WTC11 (cell line): ENCODE results near the gene RPTOR. TPM values are rescaled to one million over a fixed set of nuclear protein-coding genes. Genes with fewer than 3 reads are reported as not detected.

ENCODE experiments used
- ATAC-seq: fragments of 200-7000 bp; cut with Tn5 transposase; 2 replicates; pipeline ENCODE4 v1.10.0; 2021; ENCODE audit warnings: mild to moderate bottlenecking, moderate library complexity
- CTCF ChIA-PET: fragments of 300-600 bp; sonication (Branson Sonifier 250); formaldehyde crosslinking; loops from one replicate; lab custom pipeline; 2021; ENCODE audit warnings: antibody characterized with exemption; lab: Charles Lee
- POLR2A ChIA-PET: fragments of 350-600 bp; sonication (Branson Sonifier 250); formaldehyde crosslinking; loops from one replicate; lab custom pipeline; 2021; ENCODE audit warnings: antibody characterized with exemption; lab: Charles Lee
- DNase-seq: peaks from one replicate; pipeline ENCODE4 v3.0.0; 2021; ENCODE audit warnings: low spot score
- H3K27ac Mint-ChIP-seq: 2 replicates; pipeline ENCODE4 v1.8.0; 2021; ENCODE audit warnings: mixed read lengths
- H3K27me3 Mint-ChIP-seq: 2 replicates; pipeline ENCODE4 v1.8.0; 2021; ENCODE audit warnings: low read depth, mild to moderate bottlenecking, moderate library complexity, mixed read lengths
- H3K36me3 Mint-ChIP-seq: 2 replicates; pipeline ENCODE4 v1.8.0; 2021; ENCODE audit warnings: mixed read lengths
- H3K4me1 Mint-ChIP-seq: 2 replicates; pipeline ENCODE4 v1.8.0; 2022; ENCODE audit warnings: mixed read lengths
- H3K4me3 Mint-ChIP-seq: 2 replicates; pipeline ENCODE4 v1.8.0; 2021; ENCODE audit warnings: mild to moderate bottlenecking, moderate library complexity, mixed read lengths
- H3K9me3 Mint-ChIP-seq: 2 replicates; pipeline ENCODE4 v1.8.0; 2021; ENCODE audit warnings: mixed read lengths
- CREB1 ChIP-seq: sonication (generic); formaldehyde crosslinking; IDR thresholded peaks from 2 replicates; pipeline ENCODE4 v1.8.0; 2023; ENCODE audit warnings: mild to moderate bottlenecking, missing genetic modification reagents
- CREM ChIP-seq: sonication (generic); formaldehyde crosslinking; IDR thresholded peaks from 2 replicates; pipeline ENCODE4 v1.8.1; 2022; ENCODE audit warnings: mild to moderate bottlenecking, missing genetic modification reagents, moderate library complexity
- ELF4 ChIP-seq: sonication (generic); formaldehyde crosslinking; IDR thresholded peaks from 2 replicates; pipeline ENCODE4 v1.8.1; 2022; ENCODE audit warnings: low read depth, mild to moderate bottlenecking, moderate library complexity, missing genetic modification reagents
- GTF2I ChIP-seq: fragments of 250-450 bp; sonication (Bioruptor Pico); conservative IDR thresholded peaks from 2 replicates; pipeline ENCODE4 v1.4.0; 2021; ENCODE audit warnings: mild to moderate bottlenecking
- NFE2L1 ChIP-seq: sonication (generic); formaldehyde crosslinking; IDR thresholded peaks from 2 replicates; pipeline ENCODE4 v1.8.1; 2023; ENCODE audit warnings: missing genetic modification reagents
- NFYB ChIP-seq: sonication (generic); formaldehyde crosslinking; conservative IDR thresholded peaks from 2 replicates; pipeline ENCODE4 v1.8.0; 2022; ENCODE audit warnings: low read depth, missing genetic modification reagents
- NR1H2 ChIP-seq: sonication (generic); formaldehyde crosslinking; IDR thresholded peaks from 2 replicates; pipeline ENCODE4 v1.9.0; 2021; ENCODE audit warnings: mild to moderate bottlenecking, moderate library complexity, missing genetic modification reagents
- SMAD3 ChIP-seq: sonication (generic); formaldehyde crosslinking; IDR thresholded peaks from 2 replicates; pipeline ENCODE4 v1.8.0; 2022; ENCODE audit warnings: missing genetic modification reagents, mild to moderate bottlenecking, borderline replicate concordance
- SOX15 ChIP-seq: fragments of 250-450 bp; sonication (Bioruptor Pico); IDR thresholded peaks from 2 replicates; pipeline ENCODE4 v1.9.0; 2021; ENCODE audit warnings: mild to moderate bottlenecking
- ZBTB21 ChIP-seq: sonication (generic); formaldehyde crosslinking; IDR thresholded peaks from 2 replicates; pipeline ENCODE4 v1.8.1; 2023; ENCODE audit warnings: mild to moderate bottlenecking, missing genetic modification reagents, borderline replicate concordance
- ZNF121 ChIP-seq: sonication (generic); formaldehyde crosslinking; IDR thresholded peaks from 2 replicates; pipeline ENCODE4 v1.8.0; 2023; ENCODE audit warnings: missing genetic modification reagents
- ZNF671 ChIP-seq: fragments of 250-450 bp; sonication (Bioruptor Pico); IDR thresholded peaks from 2 replicates; pipeline ENCODE4 v1.8.0; 2021; ENCODE audit warnings: mild to moderate bottlenecking
- total RNA-seq: library from RNA; stranded (reverse); gene quantifications from 3 replicates; pipeline ENCODE4 v1.2.3, GENCODE V29; 2021
- TF ChIP-seq, protein P1 (sequence below): sonication (generic); formaldehyde crosslinking; IDR thresholded peaks from 2 replicates; pipeline ENCODE4 v1.8.1; 2022; ENCODE audit warnings: mild to moderate bottlenecking, missing genetic modification reagents, moderate library complexity, borderline replicate concordance
- TF ChIP-seq, protein P2 (sequence below): sonication (generic); formaldehyde crosslinking; IDR thresholded peaks from 2 replicates; pipeline ENCODE4 v1.8.1; 2023; ENCODE audit warnings: mild to moderate bottlenecking, missing genetic modification reagents, borderline replicate concordance
- TF ChIP-seq, protein P3 (sequence below): sonication (generic); formaldehyde crosslinking; IDR thresholded peaks from 2 replicates; pipeline ENCODE4 v1.8.1; 2023; ENCODE audit warnings: mild to moderate bottlenecking, missing genetic modification reagents
- TF ChIP-seq, protein P4 (sequence below): sonication (generic); formaldehyde crosslinking; IDR thresholded peaks from 2 replicates; pipeline ENCODE4 v1.8.0; 2023; ENCODE audit warnings: mild to moderate bottlenecking, missing genetic modification reagents
- TF ChIP-seq, protein P5 (sequence below): fragments of 250-450 bp; sonication (Bioruptor Pico); IDR thresholded peaks from 2 replicates; pipeline ENCODE4 v1.9.0; 2021; ENCODE audit warnings: mild to moderate bottlenecking

RPTOR gene
- total RNA-seq, 1 experiment from 2014 or later: 41.0 TPM

DNA sequence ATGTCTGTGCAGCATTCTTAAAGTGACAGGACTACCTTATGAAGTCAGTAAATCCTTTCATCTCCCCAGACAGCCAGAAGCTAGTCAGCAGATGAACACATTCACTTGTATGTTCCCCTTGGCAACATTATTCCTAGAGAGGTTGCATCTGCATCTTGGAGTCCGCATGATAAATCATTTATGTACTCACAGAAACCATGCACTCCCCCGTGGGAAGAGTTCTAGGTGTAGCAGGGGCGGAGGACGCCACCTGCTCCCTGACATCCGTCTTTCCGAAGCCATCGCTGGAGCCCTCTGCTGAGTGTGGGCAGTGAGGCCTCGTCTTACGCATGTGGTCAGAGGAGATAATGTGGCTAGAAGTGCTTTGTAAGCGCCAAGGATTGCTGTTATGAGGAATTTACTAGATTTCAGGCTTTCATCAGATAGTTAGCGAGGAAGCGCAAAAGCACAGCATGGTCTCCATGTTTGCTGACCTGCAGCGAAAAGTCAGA lies 144.5 kb downstream of the RPTOR start (continued):
- TF ChIP-seq, protein P1, sequence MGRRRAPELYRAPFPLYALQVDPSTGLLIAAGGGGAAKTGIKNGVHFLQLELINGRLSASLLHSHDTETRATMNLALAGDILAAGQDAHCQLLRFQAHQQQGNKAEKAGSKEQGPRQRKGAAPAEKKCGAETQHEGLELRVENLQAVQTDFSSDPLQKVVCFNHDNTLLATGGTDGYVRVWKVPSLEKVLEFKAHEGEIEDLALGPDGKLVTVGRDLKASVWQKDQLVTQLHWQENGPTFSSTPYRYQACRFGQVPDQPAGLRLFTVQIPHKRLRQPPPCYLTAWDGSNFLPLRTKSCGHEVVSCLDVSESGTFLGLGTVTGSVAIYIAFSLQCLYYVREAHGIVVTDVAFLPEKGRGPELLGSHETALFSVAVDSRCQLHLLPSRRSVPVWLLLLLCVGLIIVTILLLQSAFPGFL (CRISPR knock-in tag): no peak
- TF ChIP-seq, all 79 proteins: peak for 0

DNA sequence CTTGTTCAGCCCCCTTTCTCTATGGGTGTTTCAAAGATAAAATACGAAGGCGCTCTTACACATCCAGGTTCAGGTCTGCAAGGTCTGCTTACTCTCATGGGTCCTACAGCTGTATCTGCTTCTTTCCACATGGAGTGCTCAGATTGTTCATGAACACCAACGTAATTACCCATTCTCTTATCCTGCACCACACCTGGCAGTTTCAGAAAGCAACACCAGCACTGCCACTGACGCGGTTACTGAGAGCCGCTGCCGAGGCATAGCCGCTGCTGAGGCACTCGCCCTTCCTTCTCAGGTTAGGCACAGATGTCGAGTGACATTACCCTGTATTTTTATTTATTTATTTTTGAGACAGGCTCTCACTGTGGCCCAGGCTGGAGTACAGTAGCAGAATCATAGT lies 147.1 kb downstream of the RPTOR start:
- TF ChIP-seq, protein P2, sequence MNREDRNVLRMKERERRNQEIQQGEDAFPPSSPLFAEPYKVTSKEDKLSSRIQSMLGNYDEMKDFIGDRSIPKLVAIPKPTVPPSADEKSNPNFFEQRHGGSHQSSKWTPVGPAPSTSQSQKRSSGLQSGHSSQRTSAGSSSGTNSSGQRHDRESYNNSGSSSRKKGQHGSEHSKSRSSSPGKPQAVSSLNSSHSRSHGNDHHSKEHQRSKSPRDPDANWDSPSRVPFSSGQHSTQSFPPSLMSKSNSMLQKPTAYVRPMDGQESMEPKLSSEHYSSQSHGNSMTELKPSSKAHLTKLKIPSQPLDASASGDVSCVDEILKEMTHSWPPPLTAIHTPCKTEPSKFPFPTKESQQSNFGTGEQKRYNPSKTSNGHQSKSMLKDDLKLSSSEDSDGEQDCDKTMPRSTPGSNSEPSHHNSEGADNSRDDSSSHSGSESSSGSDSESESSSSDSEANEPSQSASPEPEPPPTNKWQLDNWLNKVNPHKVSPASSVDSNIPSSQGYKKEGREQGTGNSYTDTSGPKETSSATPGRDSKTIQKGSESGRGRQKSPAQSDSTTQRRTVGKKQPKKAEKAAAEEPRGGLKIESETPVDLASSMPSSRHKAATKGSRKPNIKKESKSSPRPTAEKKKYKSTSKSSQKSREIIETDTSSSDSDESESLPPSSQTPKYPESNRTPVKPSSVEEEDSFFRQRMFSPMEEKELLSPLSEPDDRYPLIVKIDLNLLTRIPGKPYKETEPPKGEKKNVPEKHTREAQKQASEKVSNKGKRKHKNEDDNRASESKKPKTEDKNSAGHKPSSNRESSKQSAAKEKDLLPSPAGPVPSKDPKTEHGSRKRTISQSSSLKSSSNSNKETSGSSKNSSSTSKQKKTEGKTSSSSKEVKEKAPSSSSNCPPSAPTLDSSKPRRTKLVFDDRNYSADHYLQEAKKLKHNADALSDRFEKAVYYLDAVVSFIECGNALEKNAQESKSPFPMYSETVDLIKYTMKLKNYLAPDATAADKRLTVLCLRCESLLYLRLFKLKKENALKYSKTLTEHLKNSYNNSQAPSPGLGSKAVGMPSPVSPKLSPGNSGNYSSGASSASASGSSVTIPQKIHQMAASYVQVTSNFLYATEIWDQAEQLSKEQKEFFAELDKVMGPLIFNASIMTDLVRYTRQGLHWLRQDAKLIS (CRISPR knock-in tag): no peak
- TF ChIP-seq, protein P3, sequence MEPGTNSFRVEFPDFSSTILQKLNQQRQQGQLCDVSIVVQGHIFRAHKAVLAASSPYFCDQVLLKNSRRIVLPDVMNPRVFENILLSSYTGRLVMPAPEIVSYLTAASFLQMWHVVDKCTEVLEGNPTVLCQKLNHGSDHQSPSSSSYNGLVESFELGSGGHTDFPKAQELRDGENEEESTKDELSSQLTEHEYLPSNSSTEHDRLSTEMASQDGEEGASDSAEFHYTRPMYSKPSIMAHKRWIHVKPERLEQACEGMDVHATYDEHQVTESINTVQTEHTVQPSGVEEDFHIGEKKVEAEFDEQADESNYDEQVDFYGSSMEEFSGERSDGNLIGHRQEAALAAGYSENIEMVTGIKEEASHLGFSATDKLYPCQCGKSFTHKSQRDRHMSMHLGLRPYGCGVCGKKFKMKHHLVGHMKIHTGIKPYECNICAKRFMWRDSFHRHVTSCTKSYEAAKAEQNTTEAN (CRISPR knock-in tag): no peak
- TF ChIP-seq NFE2L1 (no peak), GTF2I (CRISPR knock-in tag) (no peak), ZNF121 (CRISPR knock-in tag) (no peak), NR1H2 (CRISPR knock-in tag) (no peak), SOX15 (no peak), ZNF671 (no peak), ELF4 (CRISPR knock-in tag) (no peak), NFYB (no peak)
- TF ChIP-seq, protein P4, sequence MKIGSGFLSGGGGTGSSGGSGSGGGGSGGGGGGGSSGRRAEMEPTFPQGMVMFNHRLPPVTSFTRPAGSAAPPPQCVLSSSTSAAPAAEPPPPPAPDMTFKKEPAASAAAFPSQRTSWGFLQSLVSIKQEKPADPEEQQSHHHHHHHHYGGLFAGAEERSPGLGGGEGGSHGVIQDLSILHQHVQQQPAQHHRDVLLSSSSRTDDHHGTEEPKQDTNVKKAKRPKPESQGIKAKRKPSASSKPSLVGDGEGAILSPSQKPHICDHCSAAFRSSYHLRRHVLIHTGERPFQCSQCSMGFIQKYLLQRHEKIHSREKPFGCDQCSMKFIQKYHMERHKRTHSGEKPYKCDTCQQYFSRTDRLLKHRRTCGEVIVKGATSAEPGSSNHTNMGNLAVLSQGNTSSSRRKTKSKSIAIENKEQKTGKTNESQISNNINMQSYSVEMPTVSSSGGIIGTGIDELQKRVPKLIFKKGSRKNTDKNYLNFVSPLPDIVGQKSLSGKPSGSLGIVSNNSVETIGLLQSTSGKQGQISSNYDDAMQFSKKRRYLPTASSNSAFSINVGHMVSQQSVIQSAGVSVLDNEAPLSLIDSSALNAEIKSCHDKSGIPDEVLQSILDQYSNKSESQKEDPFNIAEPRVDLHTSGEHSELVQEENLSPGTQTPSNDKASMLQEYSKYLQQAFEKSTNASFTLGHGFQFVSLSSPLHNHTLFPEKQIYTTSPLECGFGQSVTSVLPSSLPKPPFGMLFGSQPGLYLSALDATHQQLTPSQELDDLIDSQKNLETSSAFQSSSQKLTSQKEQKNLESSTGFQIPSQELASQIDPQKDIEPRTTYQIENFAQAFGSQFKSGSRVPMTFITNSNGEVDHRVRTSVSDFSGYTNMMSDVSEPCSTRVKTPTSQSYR (CRISPR knock-in tag): no peak
- ChIA-PET POLR2A (no interaction called here), CTCF (no interaction called here)
- H3K27me3 Mint-ChIP-seq: no peaks in the 10 kb centered on the region; the same call in 1 of the 2 replicates
- no peak for ATAC-seq
- peak overlapping the region; percentile 17; the same call in 1 of the 2 replicates for H3K27ac Mint-ChIP-seq
- H3K9me3 Mint-ChIP-seq: no peaks in the 10 kb centered on the region
- H3K36me3 Mint-ChIP-seq: no peaks in the 10 kb centered on the region
- no peak overlapping the region for H3K4me3 Mint-ChIP-seq
- H3K4me1 Mint-ChIP-seq: peaks cover 51% of the 10 kb centered on the region
- no peak for DNase-seq

DNA sequence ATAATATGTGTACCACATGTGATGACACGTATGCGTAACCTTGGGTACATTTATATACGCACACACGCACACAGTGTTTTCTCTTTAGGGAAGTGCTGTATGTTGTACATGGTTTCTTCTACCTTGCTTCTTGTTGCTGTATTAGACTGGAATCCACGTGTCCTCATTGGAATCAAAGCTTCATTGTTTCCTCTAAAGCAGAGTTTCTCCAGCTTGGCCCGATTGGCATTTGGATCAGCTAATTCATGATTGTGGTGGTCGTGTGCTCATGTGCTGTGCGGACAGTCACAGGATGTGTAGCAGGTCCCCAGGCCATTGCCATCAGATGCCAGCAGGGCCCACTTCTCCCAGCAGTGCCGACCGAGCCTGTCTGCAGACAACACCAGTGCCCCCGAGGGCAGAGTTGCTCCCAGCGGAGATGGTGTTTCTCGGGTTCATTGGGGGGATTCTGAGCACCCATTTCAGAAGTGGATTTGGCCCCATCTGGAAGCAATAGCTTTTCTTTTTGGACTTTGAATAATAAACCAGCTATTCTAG lies 148.4 kb downstream of the RPTOR start:
- Mint-ChIP-seq H3K27me3 (no peaks in the 10 kb centered on the region), H3K27ac (peak overlapping the region; percentile 97), H3K4me1 (peaks cover 63% of the 10 kb centered on the region), H3K36me3 (no peaks in the 10 kb centered on the region), H3K4me3 (no peak overlapping the region), H3K9me3 (no peaks in the 10 kb centered on the region)
- DNase-seq (no peak), ATAC-seq (no peak)
- TF ChIP-seq, protein P5, sequence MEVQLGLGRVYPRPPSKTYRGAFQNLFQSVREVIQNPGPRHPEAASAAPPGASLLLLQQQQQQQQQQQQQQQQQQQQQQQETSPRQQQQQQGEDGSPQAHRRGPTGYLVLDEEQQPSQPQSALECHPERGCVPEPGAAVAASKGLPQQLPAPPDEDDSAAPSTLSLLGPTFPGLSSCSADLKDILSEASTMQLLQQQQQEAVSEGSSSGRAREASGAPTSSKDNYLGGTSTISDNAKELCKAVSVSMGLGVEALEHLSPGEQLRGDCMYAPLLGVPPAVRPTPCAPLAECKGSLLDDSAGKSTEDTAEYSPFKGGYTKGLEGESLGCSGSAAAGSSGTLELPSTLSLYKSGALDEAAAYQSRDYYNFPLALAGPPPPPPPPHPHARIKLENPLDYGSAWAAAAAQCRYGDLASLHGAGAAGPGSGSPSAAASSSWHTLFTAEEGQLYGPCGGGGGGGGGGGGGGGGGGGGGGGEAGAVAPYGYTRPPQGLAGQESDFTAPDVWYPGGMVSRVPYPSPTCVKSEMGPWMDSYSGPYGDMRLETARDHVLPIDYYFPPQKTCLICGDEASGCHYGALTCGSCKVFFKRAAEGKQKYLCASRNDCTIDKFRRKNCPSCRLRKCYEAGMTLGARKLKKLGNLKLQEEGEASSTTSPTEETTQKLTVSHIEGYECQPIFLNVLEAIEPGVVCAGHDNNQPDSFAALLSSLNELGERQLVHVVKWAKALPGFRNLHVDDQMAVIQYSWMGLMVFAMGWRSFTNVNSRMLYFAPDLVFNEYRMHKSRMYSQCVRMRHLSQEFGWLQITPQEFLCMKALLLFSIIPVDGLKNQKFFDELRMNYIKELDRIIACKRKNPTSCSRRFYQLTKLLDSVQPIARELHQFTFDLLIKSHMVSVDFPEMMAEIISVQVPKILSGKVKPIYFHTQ (CRISPR knock-in tag): no peak
- no peak for TF ChIP-seq CREB1 (CRISPR knock-in tag)
- TF ChIP-seq SMAD3 (CRISPR knock-in tag): no peak
- no peak for TF ChIP-seq CREM (CRISPR knock-in tag)
- TF ChIP-seq ZBTB21: no peak
- ChIA-PET POLR2A (no interaction called here), CTCF (interaction anchor here (1.6 kb wide), 1 partner anchor 266 kb away, joined by 4 read pairs; no protein-coding TSS in a partner anchor)
